Limb (tissue), 2 donors: ENCODE results near the gene KRTAP12-3.
"Not testable (repeated sequence)": the region's sequence is repeated elsewhere in the genome, so short reads cannot be mapped to it uniquely, and the experiment has no call there.

Experiments used
- DNase-seq, 2 donors: peaks; one replicate each; pipeline ENCODE4 v3.0.0-alpha.2; 2016; ENCODE audit errors: extremely low spot score in 2 of 2

Gene KRTAP12-3

GRCh38 chr21:44650265-44650972 is 7.3 kb upstream of the KRTAP12-3 start:
- no peak for DNase-seq

GRCh38 chr21:44650973-44651675 is 6.6 kb upstream of the KRTAP12-3 start:
- no peak for DNase-seq

- DNase-seq = no peak
These were observed 4.6 kb upstream of the KRTAP12-3 start for GRCh38 chr21:44653123-44653522.

- DNase-seq = no peak
These were observed 3.8 kb upstream of the KRTAP12-3 start for GRCh38 chr21:44653656-44654575.

- DNase-seq = no peak
These were observed 3.1 kb upstream of the KRTAP12-3 start, which contains the start of gene KRTAP12-4 for GRCh38 chr21:44654576-44655175. KRTAP12-4 (minus strand) TSS chr21:44654659; CDS start chr21:44654614, 45 bp downstream.

- DNase-seq = no peak
These were observed 864 bp upstream of the KRTAP12-3 start for GRCh38 chr21:44656868-44657267.

- no peak for DNase-seq
These were observed 794 bp downstream of the KRTAP12-3 start for GRCh38 chr21:44658541-44658910.

- DNase-seq = no peak
These were observed 1.3 kb downstream of the KRTAP12-3 start for GRCh38 chr21:44658913-44659595.

- not testable (repeated sequence) for DNase-seq
These were observed 3.8 kb downstream of the KRTAP12-3 start for GRCh38 chr21:44661567-44661966.

GRCh38 chr21:44664691-44665090 is 7.0 kb downstream of the KRTAP12-3 start:
- no peak for DNase-seq

- DNase-seq = no peak
These were observed 8.9 kb downstream of the KRTAP12-3 start, which contains the start of gene KRTAP12-2 for GRCh38 chr21:44666401-44667320. KRTAP12-2 (minus strand) TSS chr21:44666927; CDS start chr21:44666886, 41 bp downstream.

- DNase-seq = no peak
These were observed 9.9 kb downstream of the KRTAP12-3 start for GRCh38 chr21:44667612-44668011.

- DNase-seq = no peak
These were observed 13.1 kb downstream of the KRTAP12-3 start for GRCh38 chr21:44670642-44671432.

GRCh38 chr21:44671911-44672310 is 14.2 kb downstream of the KRTAP12-3 start:
- no peak for DNase-seq

- no peak for DNase-seq
These were observed 20.1 kb downstream of the KRTAP12-3 start for GRCh38 chr21:44677881-44678280.

- no peak for DNase-seq
These were observed 23.4 kb downstream of the KRTAP12-3 start for GRCh38 chr21:44681152-44681551.

- no peak for DNase-seq
These were observed 24.3 kb downstream of the KRTAP12-3 start, which contains the start of gene KRTAP12-1 for GRCh38 chr21:44681861-44682579. KRTAP12-1 (minus strand) TSS chr21:44682163; CDS start chr21:44682123, 40 bp downstream.

GRCh38 chr21:44682580-44683151 is 24.9 kb downstream of the KRTAP12-3 start:
- DNase-seq = no peak
